PC-9 (cell line): ENCODE measurements around the gene SLC16A8. TPM values are rescaled to one million over a fixed set of nuclear protein-coding genes. Genes with fewer than 3 reads are reported as not detected.

Experiments used
- BruUV-seq: library from RNA; stranded (reverse); fragments of 400-500 nt; replicated peaks from 2 replicates; lab custom pipeline; 2021; lab: Mats Ljungman, UMichigan
- CTCF ChIA-PET: fragments of 300-600 bp; sonication (Branson Sonifier 250); formaldehyde crosslinking; loops from one replicate; lab custom pipeline; 2022; ENCODE audit warnings: antibody characterized with exemption; lab: Charles Lee
- POLR2A ChIA-PET: fragments of 300-600 bp; sonication (Branson Sonifier 250); formaldehyde crosslinking; loops from one replicate; lab custom pipeline; 2022; ENCODE audit warnings: antibody characterized with exemption; ENCODE audit not compliant: unreplicated experiment; lab: Charles Lee
- DNase-seq, 2 experiments: peaks; one replicate each; pipeline versions ENCODE4 v3.0.0 to v3.0.0-alpha.2; 2015 to 2022; ENCODE audit warnings: mixed read lengths in 1 of 2
- H2AFZ ChIP-seq: fragments of 200-600 bp; sonication (generic); 2 replicates; pipeline ENCODE4 v1.8.1; 2017; ENCODE audit warnings: antibody characterized with exemption
- H3F3A ChIP-seq: fragments of 200-600 bp; sonication (generic); 2 replicates; pipeline ENCODE4 v1.8.1; 2017; ENCODE audit warnings: antibody characterized with exemption, mild to moderate bottlenecking, low read depth; ENCODE audit not compliant: insufficient read depth
- H3K27ac ChIP-seq: fragments of 200-600 bp; sonication (generic); 2 replicates; pipeline ENCODE4 v1.6.1; 2016; ENCODE audit warnings: mixed run types
- H3K27me3 ChIP-seq: fragments of 200-600 bp; sonication (generic); 2 replicates; pipeline ENCODE4 v1.6.1; 2016; ENCODE audit warnings: low read depth, mixed run types; ENCODE audit not compliant: insufficient read depth
- H3K36me3 ChIP-seq: fragments of 200-600 bp; sonication (generic); 2 replicates; pipeline ENCODE4 v1.6.1; 2016; ENCODE audit warnings: low read depth, mixed run types
- H3K4me1 ChIP-seq: fragments of 200-600 bp; sonication (generic); replicated peaks from 2 replicates; pipeline ENCODE4 v1.6.1; 2016; ENCODE audit warnings: mixed run types; ENCODE audit not compliant: insufficient read depth
- H3K4me2 ChIP-seq: fragments of 200-600 bp; sonication (generic); 2 replicates; pipeline ENCODE4 v1.6.1; 2017; ENCODE audit warnings: mixed run types
- H3K4me3 ChIP-seq: fragments of 200-600 bp; sonication (generic); 2 replicates; pipeline ENCODE4 v1.6.1; 2016; ENCODE audit warnings: mixed run types
- H3K79me2 ChIP-seq: fragments of 200-600 bp; sonication (generic); 2 replicates; pipeline ENCODE4 v1.6.1; 2017; ENCODE audit warnings: low read depth, mixed run types
- H3K9me2 ChIP-seq: fragments of 200-600 bp; sonication (generic); 2 replicates; pipeline ENCODE4 v1.8.1; 2017; ENCODE audit warnings: mild to moderate bottlenecking; ENCODE audit not compliant: insufficient read depth
- H3K9me3 ChIP-seq: fragments of 200-600 bp; sonication (generic); 2 replicates; pipeline ENCODE4 v1.8.1; 2016; ENCODE audit warnings: low read depth; ENCODE audit not compliant: insufficient read depth
- H4K20me1 ChIP-seq: fragments of 200-600 bp; sonication (generic); 2 replicates; pipeline ENCODE4 v1.8.1; 2017; ENCODE audit not compliant: insufficient read depth
- CTCF ChIP-seq: fragments of 200-600 bp; sonication (generic); conservative IDR thresholded peaks from 2 replicates; pipeline ENCODE4 v1.6.1; 2017; ENCODE audit warnings: mixed run types, antibody characterized with exemption, mild to moderate bottlenecking, moderate library complexity
- EZH2 ChIP-seq: fragments of 200-600 bp; sonication (generic); IDR thresholded peaks from 2 replicates; pipeline ENCODE4 v1.8.0; 2017; ENCODE audit warnings: antibody characterized with exemption, low read depth
- intact Hi-C: fragments of 100-400 bp; cut with micrococcal nuclease; formaldehyde crosslinking; loops from one replicate; pipeline ENCODE4 v1.10.0; 2022; ENCODE audit not compliant: unreplicated experiment
- total RNA-seq: library from RNA; stranded (reverse); gene quantifications from 2 replicates; pipeline ENCODE4 v1.2.3, GENCODE V29; 2021

Gene SLC16A8
- total RNA-seq, 1 experiment from 2014 or later, result not detected

GRCh38 chr22:38030311-38031133, 53.5 kb downstream of the SLC16A8 start:
- peaks cover 17% of the 10 kb centered on the region; the same call in 1 of the 2 replicates for H3K27me3 ChIP-seq
- H3K4me2 ChIP-seq, result no peak overlapping the region
- intact Hi-C loops, result no loop called here
- H3F3A ChIP-seq, result no peaks in the 10 kb centered on the region
- no peak overlapping the region for H3K4me3 ChIP-seq
- H3K27ac ChIP-seq, result no peak overlapping the region
- ChIA-PET CTCF (interaction anchor here (0.5 kb wide), 1 partner anchor 86 kb away, joined by 3 read pairs; no protein-coding TSS in a partner anchor), POLR2A (no interaction called here)
- no peaks in the 10 kb centered on the region for H3K9me2 ChIP-seq
- no peak for DNase-seq
- no TSS peak for BruUV-seq
- H3K4me1 ChIP-seq, result peaks cover 13% of the 10 kb centered on the region
- TF ChIP-seq EZH2 (no peak), CTCF (no peak)
- H3K9me3 ChIP-seq, result no peaks in the 10 kb centered on the region
- no peaks in the 10 kb centered on the region for H3K36me3 ChIP-seq
- H4K20me1 ChIP-seq, result no peaks in the 10 kb centered on the region
- H3K79me2 ChIP-seq, result no peaks in the 10 kb centered on the region
- no peak overlapping the region for H2AFZ ChIP-seq

- no peak for DNase-seq
- Histone ChIP-seq H3K9me3 (no peaks in the 10 kb centered on the region), H3K4me1 (peaks cover 10% of the 10 kb centered on the region), H3K79me2 (no peaks in the 10 kb centered on the region), H4K20me1 (no peaks in the 10 kb centered on the region), H3K4me2 (no peak overlapping the region), H3K4me3 (no peak overlapping the region), H3K36me3 (no peaks in the 10 kb centered on the region), H3F3A (no peaks in the 10 kb centered on the region), H2AFZ (no peak overlapping the region), H3K9me2 (no peaks in the 10 kb centered on the region), H3K27ac (no peak overlapping the region), H3K27me3 (peaks cover 23% of the 10 kb centered on the region; the same call in 1 of the 2 replicates)
- POLR2A ChIA-PET, result interaction anchor here (0.5 kb wide), 1 partner anchor 19 kb away, joined by 6 read pairs; no protein-coding TSS in a partner anchor
- CTCF ChIA-PET, result interaction anchor here (0.5 kb wide), 1 partner anchor 87 kb away, joined by 3 read pairs; no protein-coding TSS in a partner anchor
- no peak for TF ChIP-seq EZH2
- no peak for TF ChIP-seq CTCF
- BruUV-seq, result no TSS peak
- intact Hi-C loops, result no loop called here
Measured at GRCh38 chr22:38029901-38030300, 54.1 kb downstream of the SLC16A8 start.

GRCh38 chr22:38029370-38029769, 54.6 kb downstream of the SLC16A8 start:
- Histone ChIP-seq H3K4me1 (peaks cover 5% of the 10 kb centered on the region), H3K4me2 (no peak overlapping the region), H3K79me2 (no peaks in the 10 kb centered on the region), H3K9me2 (no peaks in the 10 kb centered on the region), H3K4me3 (no peak overlapping the region), H3F3A (no peaks in the 10 kb centered on the region), H3K36me3 (no peaks in the 10 kb centered on the region), H3K27ac (no peak overlapping the region), H3K9me3 (no peaks in the 10 kb centered on the region), H2AFZ (no peak overlapping the region), H4K20me1 (no peaks in the 10 kb centered on the region), H3K27me3 (peaks cover 28% of the 10 kb centered on the region; the same call in 1 of the 2 replicates)
- CTCF ChIA-PET, result no interaction called here
- no TSS peak for BruUV-seq
- TF ChIP-seq EZH2 (no peak), CTCF (no peak)
- POLR2A ChIA-PET, result interaction anchor here (0.5 kb wide), 1 partner anchor 20 kb away, joined by 6 read pairs; no protein-coding TSS in a partner anchor
- DNase-seq, result no peak
- intact Hi-C loops, result no loop called here
